ENCODE data around the gene ATXN10.

The ATXN10 gene

DNA sequence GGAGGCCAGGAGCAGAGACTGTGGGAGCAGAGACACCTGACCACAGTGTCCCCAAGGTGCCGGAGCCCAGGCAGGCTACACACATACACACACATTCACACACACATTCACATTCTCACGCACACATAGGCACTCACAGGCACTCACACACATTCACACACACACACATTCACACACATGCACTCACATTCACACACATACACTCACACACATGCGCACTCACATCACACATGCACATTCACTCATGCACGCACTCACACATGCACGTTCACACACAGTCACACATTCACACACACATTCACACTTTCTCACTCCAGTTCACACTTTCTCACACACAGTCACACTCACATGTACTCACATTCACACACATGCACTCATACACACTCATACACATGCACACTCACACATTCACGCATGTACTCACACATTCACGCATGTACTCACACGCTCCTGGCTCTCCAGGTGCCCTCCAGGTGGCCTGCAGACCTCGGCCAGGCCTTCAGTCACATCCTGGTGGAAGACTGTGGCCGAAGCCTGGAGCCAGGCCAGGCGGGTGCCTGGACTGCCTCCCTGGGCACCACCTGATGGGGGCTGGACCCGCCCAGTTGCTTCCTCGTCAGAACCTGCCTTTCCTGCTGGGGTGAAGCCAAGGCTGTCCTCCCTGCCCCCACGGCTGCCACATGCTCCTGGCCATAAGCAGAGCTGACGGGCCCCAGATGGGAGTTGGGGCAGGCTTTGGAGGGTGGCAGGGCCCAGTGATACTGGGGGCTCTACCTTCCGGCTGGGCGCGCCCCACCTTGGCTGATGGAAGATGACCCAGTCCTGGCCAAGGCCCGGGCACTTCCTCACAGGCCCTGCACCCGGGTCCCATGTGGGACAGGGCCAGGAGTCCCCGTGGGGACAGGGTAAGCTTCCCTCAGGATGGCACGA is 215.8 kb downstream of the ATXN10 start:
- no peak for DNase-seq (ENCODE audit: low read depth)
- no peak for TF ChIP-seq CTCF (conservative IDR thresholded peaks at IDR 0.05; ENCODE audit: control insufficient read depth, insufficient read depth, low read depth, low read length)
- no peak overlapping the region for H3K4me3 ChIP-seq (ENCODE audit: control insufficient read depth, low read depth, low read length)

DNA sequence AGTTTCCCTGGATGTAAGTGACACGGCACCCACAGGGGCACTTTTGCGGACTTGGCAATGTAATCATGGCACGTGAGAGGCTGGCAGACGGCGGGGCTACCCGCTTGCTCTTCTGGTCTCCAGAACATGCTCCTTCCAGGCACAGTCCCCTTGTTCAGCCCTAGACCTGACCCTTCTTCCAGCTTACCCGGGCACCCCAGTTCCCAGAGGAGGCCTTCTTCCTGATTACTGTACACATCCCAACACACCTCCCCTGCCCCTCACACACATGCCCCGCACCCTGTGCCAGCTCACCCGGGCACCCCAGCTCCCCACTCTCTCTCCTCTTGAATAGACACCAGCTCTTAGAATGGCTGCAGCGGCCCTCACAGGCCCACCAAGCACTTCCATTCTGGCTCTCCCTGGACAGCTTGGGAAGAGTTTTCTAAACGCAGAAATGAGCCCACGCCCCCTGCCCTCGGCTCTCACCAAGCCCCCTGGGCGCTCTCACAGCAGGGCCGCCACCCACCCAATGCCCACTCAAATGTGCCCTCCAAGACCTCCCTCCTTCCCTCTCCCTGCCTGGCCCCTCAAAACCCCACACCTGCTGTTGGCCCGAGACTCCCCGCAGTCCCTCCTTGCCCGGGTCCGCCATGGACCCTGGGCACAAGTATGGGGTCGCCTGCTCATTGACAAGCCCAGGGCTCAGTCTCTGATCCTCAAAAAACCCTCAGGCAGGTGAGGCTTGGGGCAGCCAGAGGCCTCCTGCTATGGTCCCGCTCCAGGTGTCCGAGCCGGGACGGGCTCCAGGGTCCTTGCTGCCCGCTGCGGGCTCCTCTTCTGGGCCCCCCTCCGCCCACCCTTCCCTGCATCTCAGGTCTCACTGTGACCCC is 216.8 kb downstream of the ATXN10 start:
- H3K4me3 ChIP-seq (ENCODE audit: control insufficient read depth, low read depth, low read length), result no peak overlapping the region
- TF ChIP-seq CTCF (conservative IDR thresholded peaks at IDR 0.05; ENCODE audit: control insufficient read depth, insufficient read depth, low read depth, low read length), result no peak
- no peak for DNase-seq (ENCODE audit: low read depth)

GRCh38 chr22:45889093-45889538 is 217.5 kb downstream of the ATXN10 start:
- no peak for TF ChIP-seq CTCF (conservative IDR thresholded peaks at IDR 0.05; ENCODE audit: control insufficient read depth, insufficient read depth, low read depth, low read length)
- DNase-seq (ENCODE audit: low read depth), result no peak
- H3K4me3 ChIP-seq (ENCODE audit: control insufficient read depth, low read depth, low read length), result no peak overlapping the region

DNA sequence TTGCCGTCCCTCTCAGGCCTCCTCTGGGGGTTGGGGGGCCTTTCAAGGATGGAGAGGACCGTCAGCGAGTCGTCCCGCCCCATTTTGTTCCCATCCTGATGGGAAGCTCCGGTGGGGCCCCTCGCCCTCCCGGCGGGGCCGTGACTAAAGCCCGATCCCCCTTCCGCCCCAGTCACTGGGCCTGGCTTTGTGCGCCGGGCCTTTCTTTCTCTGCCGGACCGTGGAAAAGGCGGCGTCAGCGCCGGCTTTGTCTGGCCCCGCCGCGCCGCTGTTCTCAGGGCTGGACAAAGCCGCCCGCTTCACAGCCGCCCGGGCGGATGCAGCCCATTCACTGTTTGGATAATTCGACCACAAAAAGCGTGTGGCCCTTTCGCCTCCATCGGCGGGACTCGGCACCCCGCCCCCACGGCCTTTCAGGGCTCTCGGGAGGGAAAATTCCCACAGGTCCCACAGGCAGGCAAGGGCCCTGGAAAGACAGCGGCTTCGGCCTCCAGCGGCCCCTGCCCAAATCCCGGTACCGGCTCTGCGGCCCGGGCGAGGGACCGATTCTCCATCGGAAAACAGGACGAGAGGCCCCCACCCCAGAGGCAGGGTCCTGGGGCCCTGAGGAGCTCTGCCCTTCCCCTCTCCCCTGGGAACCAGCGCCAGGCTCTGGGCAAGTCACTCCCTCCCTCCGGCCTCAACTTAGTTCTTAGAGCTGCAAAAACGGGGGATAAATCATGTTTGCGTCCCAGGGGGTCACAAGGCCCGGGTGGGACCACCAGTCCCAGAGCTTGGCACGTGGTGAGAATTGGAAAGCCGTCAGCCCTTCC is 218.1 kb downstream of the ATXN10 start:
- no peak for DNase-seq (ENCODE audit: low read depth)
- no peak overlapping the region for H3K4me3 ChIP-seq (ENCODE audit: control insufficient read depth, low read depth, low read length)
- TF ChIP-seq CTCF (conservative IDR thresholded peaks at IDR 0.05; ENCODE audit: control insufficient read depth, insufficient read depth, low read depth, low read length), result no peak

DNA sequence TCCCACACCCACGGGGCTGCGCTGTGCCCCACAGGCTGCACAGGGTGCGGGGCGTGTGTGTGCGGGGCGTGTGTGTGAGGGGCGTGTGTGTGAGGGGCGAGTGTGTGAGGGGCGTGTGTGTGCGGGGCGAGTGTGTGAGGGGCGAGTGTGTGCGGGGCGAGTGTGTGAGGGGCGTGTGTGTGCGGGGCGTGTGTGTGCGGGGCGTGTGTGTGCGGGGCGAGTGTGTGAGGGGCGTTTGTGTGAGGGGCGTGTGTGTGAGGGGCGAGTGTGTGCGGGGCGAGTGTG is 218.7 kb downstream of the ATXN10 start:
- TF ChIP-seq CTCF (conservative IDR thresholded peaks at IDR 0.05; ENCODE audit: control insufficient read depth, insufficient read depth, low read depth, low read length), result no peak
- H3K4me3 ChIP-seq (ENCODE audit: control insufficient read depth, low read depth, low read length), result no peak overlapping the region
- DNase-seq (ENCODE audit: low read depth), result no peak

DNA sequence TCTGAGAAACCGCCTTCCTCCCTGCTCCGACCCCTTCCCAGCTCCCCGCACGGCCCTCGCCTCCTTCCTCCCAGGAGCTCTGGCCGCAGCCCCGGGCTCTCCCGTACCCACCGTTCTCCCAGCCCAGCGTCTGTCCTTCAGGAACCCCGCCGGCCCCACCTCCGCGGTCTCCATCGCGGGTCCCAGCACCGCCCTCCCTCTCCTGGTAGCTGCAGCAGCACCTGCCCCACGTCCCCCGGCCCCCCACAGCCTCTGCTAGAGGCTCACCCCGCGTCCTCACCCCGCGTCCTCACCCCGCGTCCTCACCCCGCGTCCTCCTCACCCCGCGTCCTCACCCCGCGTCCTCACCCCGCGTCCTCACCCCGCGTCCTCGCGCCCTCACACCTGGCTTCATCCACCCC is 219.4 kb downstream of the ATXN10 start:
- no peak for TF ChIP-seq CTCF (conservative IDR thresholded peaks at IDR 0.05; ENCODE audit: control insufficient read depth, insufficient read depth, low read depth, low read length)
- no peak for DNase-seq (ENCODE audit: low read depth)
- no peak overlapping the region for H3K4me3 ChIP-seq (ENCODE audit: control insufficient read depth, low read depth, low read length)

Measured in fibroblast of mammary gland (primary cell).